GM12872 (cell line): ENCODE results near the gene KDM1B.

Experiments used
- CTCF ChIP-seq: IDR thresholded peaks from 3 replicates; pipeline ENCODE4 v1.5.1; 2011; ENCODE audit warnings: low read depth, mild to moderate bottlenecking, low read length, moderate library complexity; ENCODE audit not compliant: insufficient read depth

Gene KDM1B

GRCh38 chr6:18249271-18249670 is 94.0 kb downstream of the KDM1B start:
- no peak for TF ChIP-seq CTCF

- no peak for TF ChIP-seq CTCF
These were observed 98.4 kb downstream of the KDM1B start for GRCh38 chr6:18253635-18254034.

GRCh38 chr6:18254793-18255192 is 99.6 kb downstream of the KDM1B start:
- no peak for TF ChIP-seq CTCF

GRCh38 chr6:18259675-18260447 is 104.6 kb downstream of the KDM1B start:
- no peak for TF ChIP-seq CTCF

GRCh38 chr6:18260448-18261106 is 105.4 kb downstream of the KDM1B start:
- 0 out of 3 replicates have a peak, but pooled peaks have one; percentile 13 for TF ChIP-seq CTCF

GRCh38 chr6:18261877-18262276 is 106.7 kb downstream of the KDM1B start:
- TF ChIP-seq CTCF = no peak

- TF ChIP-seq CTCF = no peak
These were observed 107.6 kb downstream of the KDM1B start for GRCh38 chr6:18262702-18263417.
